ENCODE results near the gene CSNK1G3. TPM values are rescaled to one million over a fixed set of nuclear protein-coding genes. Genes with fewer than 3 reads are reported as not detected.

Gene CSNK1G3
- total RNA-seq, 1 experiment from 2014 or later = 110 TPM

- Mint-ChIP-seq H3K4me3 (ENCODE audit: unreplicated experiment) (peak overlapping the region; percentile 91), H3K4me1 (ENCODE audit: insufficient read depth, unreplicated experiment) (peaks cover 39% of the 10 kb centered on the region), H3K9me3 (ENCODE audit: unreplicated experiment) (no peaks in the 10 kb centered on the region), H3K36me3 (ENCODE audit: insufficient read depth, unreplicated experiment) (peaks cover 9% of the 10 kb centered on the region), H3K27me3 (ENCODE audit: insufficient read depth, unreplicated experiment) (no peaks in the 10 kb centered on the region), H3K27ac (ENCODE audit: low read depth, unreplicated experiment) (peak overlapping the region; percentile 97)
- ChIA-PET POLR2A (interaction anchor here (0.6 to 18.6 kb wide), 39 partner anchors 9 to 525 kb away, joined by 3 to 418 read pairs (median 4); partner anchors contain the start of gene CEP120), CTCF (interaction anchor here (0.9 to 1.4 kb wide), 4 partner anchors 15 to 89 kb away, joined by 3 to 4 read pairs (median 4); no protein-coding TSS in a partner anchor)
- TF ChIP-seq, protein P1, sequence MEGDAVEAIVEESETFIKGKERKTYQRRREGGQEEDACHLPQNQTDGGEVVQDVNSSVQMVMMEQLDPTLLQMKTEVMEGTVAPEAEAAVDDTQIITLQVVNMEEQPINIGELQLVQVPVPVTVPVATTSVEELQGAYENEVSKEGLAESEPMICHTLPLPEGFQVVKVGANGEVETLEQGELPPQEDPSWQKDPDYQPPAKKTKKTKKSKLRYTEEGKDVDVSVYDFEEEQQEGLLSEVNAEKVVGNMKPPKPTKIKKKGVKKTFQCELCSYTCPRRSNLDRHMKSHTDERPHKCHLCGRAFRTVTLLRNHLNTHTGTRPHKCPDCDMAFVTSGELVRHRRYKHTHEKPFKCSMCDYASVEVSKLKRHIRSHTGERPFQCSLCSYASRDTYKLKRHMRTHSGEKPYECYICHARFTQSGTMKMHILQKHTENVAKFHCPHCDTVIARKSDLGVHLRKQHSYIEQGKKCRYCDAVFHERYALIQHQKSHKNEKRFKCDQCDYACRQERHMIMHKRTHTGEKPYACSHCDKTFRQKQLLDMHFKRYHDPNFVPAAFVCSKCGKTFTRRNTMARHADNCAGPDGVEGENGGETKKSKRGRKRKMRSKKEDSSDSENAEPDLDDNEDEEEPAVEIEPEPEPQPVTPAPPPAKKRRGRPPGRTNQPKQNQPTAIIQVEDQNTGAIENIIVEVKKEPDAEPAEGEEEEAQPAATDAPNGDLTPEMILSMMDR (IDR thresholded peaks at IDR 0.05; ENCODE audit: unreplicated experiment) = no peak
- no TSS peak for BruUV-seq (replicated peaks)
- peak; percentile 55 for DNase-seq (ENCODE audit: unreplicated experiment)
- intact Hi-C loops (cut with micrococcal nuclease) = loop anchor here (1.0 to 2.0 kb wide), 3 partner anchors 32 to 98 kb away; partner anchors contain the start of gene CEP120
Observed at GRCh38 chr5:123512611-123513461, 859 bp downstream of the CSNK1G3 start.

GRCh38 chr5:123514615-123515355, 2.8 kb downstream of the CSNK1G3 start:
- H3K4me3 Mint-ChIP-seq (ENCODE audit: unreplicated experiment) = peak overlapping the region; percentile 91
- TF ChIP-seq, protein P1 (IDR thresholded peaks at IDR 0.05; ENCODE audit: unreplicated experiment) = no peak
- H3K27me3 Mint-ChIP-seq (ENCODE audit: insufficient read depth, unreplicated experiment) = no peaks in the 10 kb centered on the region
- ChIA-PET CTCF (interaction anchor here (0.5 to 2.0 kb wide), 9 partner anchors 13 to 1342 kb away, joined by 3 to 11 read pairs (median 3); partner anchors contain the start of gene CEP120), POLR2A (interaction anchor here (1.1 to 18.6 kb wide), 8 partner anchors 8 to 94 kb away, joined by 3 to 418 read pairs (median 47); partner anchors contain the start of gene CEP120)
- BruUV-seq (replicated peaks) = no TSS peak
- H3K9me3 Mint-ChIP-seq (ENCODE audit: unreplicated experiment) = no peaks in the 10 kb centered on the region
- peaks cover 9% of the 10 kb centered on the region for H3K36me3 Mint-ChIP-seq (ENCODE audit: insufficient read depth, unreplicated experiment)
- H3K27ac Mint-ChIP-seq (ENCODE audit: low read depth, unreplicated experiment) = peak overlapping the region; percentile 97
- DNase-seq (ENCODE audit: unreplicated experiment) = no peak
- peaks cover 44% of the 10 kb centered on the region for H3K4me1 Mint-ChIP-seq (ENCODE audit: insufficient read depth, unreplicated experiment)
- intact Hi-C loops (cut with micrococcal nuclease) = no loop called here

DNA sequence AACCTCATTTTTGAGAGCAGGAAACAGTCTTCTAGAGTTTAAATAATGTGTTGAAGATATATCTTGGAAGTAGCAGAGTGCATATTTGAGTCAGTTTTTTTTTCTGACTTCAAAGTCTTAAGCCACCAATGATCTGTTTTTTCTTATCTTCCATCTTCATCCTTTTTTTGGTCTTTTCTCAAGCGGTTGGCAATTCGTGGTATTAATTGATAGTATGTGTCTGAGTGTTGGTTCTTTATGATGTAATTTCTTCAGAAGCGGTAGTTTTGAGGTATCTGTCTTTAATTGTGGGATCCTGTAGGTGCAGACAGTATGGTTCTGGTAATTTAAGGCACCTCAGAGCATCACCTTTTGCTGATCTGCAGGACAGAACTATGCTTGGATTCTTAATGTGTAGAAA, 3.9 kb downstream of the CSNK1G3 start:
- Mint-ChIP-seq H3K4me1 (ENCODE audit: insufficient read depth, unreplicated experiment) (peaks cover 39% of the 10 kb centered on the region), H3K9me3 (ENCODE audit: unreplicated experiment) (no peaks in the 10 kb centered on the region), H3K27me3 (ENCODE audit: insufficient read depth, unreplicated experiment) (no peaks in the 10 kb centered on the region), H3K36me3 (ENCODE audit: insufficient read depth, unreplicated experiment) (peaks cover 9% of the 10 kb centered on the region), H3K27ac (ENCODE audit: low read depth, unreplicated experiment) (no peak overlapping the region), H3K4me3 (ENCODE audit: unreplicated experiment) (no peak overlapping the region)
- BruUV-seq (replicated peaks) = no TSS peak
- DNase-seq (ENCODE audit: unreplicated experiment) = no peak
- POLR2A ChIA-PET = interaction anchor here (6.8 to 18.6 kb wide), 2 partner anchors 28 to 95 kb away, joined by 40 to 418 read pairs; partner anchors contain the start of gene CEP120
- TF ChIP-seq, protein P1 (IDR thresholded peaks at IDR 0.05; ENCODE audit: unreplicated experiment) = no peak
- intact Hi-C loops (cut with micrococcal nuclease) = no loop called here
- CTCF ChIA-PET = interaction anchor here (1.4 kb wide), 1 partner anchor 93 kb away, joined by 3 read pairs; the partner anchor contains the start of gene CEP120

All from MCF 10A (cell line).